ENCODE measurements around the gene ATE1.

ATE1 gene

GRCh38 chr10:121880895-121881294, 46.9 kb downstream of the ATE1 start:
- in situ Hi-C loops (cut with MboI; ENCODE audit: low sequenced_read_pairs) = loop anchor here (25.0 kb wide), 1 partner anchor 944 kb away; no protein-coding TSS in a partner anchor

- in situ Hi-C loops (cut with MboI; ENCODE audit: low sequenced_read_pairs) = loop anchor here (25.0 kb wide), 1 partner anchor 942 kb away; no protein-coding TSS in a partner anchor
Measured at GRCh38 chr10:121879476-121879875, 48.4 kb downstream of the ATE1 start.

GRCh38 chr10:121873236-121873635, 54.6 kb downstream of the ATE1 start:
- in situ Hi-C loops (cut with MboI; ENCODE audit: low sequenced_read_pairs) = no loop called here

- in situ Hi-C loops (cut with MboI; ENCODE audit: low sequenced_read_pairs) = no loop called here
Measured at GRCh38 chr10:121870413-121870812, 57.4 kb downstream of the ATE1 start.

GRCh38 chr10:121865554-121865953, 62.3 kb downstream of the ATE1 start:
- in situ Hi-C loops (cut with MboI; ENCODE audit: low sequenced_read_pairs) = no loop called here

GRCh38 chr10:121864653-121865052, 63.2 kb downstream of the ATE1 start:
- in situ Hi-C loops (cut with MboI; ENCODE audit: low sequenced_read_pairs) = no loop called here

GRCh38 chr10:121864168-121864567, 63.7 kb downstream of the ATE1 start:
- in situ Hi-C loops (cut with MboI; ENCODE audit: low sequenced_read_pairs) = no loop called here

- in situ Hi-C loops (cut with MboI; ENCODE audit: low sequenced_read_pairs) = no loop called here
Measured at GRCh38 chr10:121862649-121863048, 65.2 kb downstream of the ATE1 start.

- in situ Hi-C loops (cut with MboI; ENCODE audit: low sequenced_read_pairs) = no loop called here
Measured at GRCh38 chr10:121862042-121862441, 65.8 kb downstream of the ATE1 start.

GRCh38 chr10:121860810-121861209, 67.0 kb downstream of the ATE1 start:
- in situ Hi-C loops (cut with MboI; ENCODE audit: low sequenced_read_pairs) = no loop called here

- in situ Hi-C loops (cut with MboI; ENCODE audit: low sequenced_read_pairs) = no loop called here
Measured at GRCh38 chr10:121854809-121855445, 72.9 kb downstream of the ATE1 start.

GRCh38 chr10:121853950-121854349, 73.9 kb downstream of the ATE1 start:
- in situ Hi-C loops (cut with MboI; ENCODE audit: low sequenced_read_pairs) = no loop called here

- in situ Hi-C loops (cut with MboI; ENCODE audit: low sequenced_read_pairs) = no loop called here
Measured at GRCh38 chr10:121851786-121852185, 76.0 kb downstream of the ATE1 start.

GRCh38 chr10:121848082-121848481, 79.7 kb downstream of the ATE1 start:
- in situ Hi-C loops (cut with MboI; ENCODE audit: low sequenced_read_pairs) = no loop called here

- in situ Hi-C loops (cut with MboI; ENCODE audit: low sequenced_read_pairs) = no loop called here
Measured at GRCh38 chr10:121846555-121846954, 81.3 kb downstream of the ATE1 start.

GRCh38 chr10:121845044-121845784, 82.6 kb downstream of the ATE1 start:
- in situ Hi-C loops (cut with MboI; ENCODE audit: low sequenced_read_pairs) = no loop called here

- in situ Hi-C loops (cut with MboI; ENCODE audit: low sequenced_read_pairs) = no loop called here
Measured at GRCh38 chr10:121844537-121844936, 83.3 kb downstream of the ATE1 start.

- in situ Hi-C loops (cut with MboI; ENCODE audit: low sequenced_read_pairs) = no loop called here
Measured at GRCh38 chr10:121843379-121843778, 84.5 kb downstream of the ATE1 start.

- in situ Hi-C loops (cut with MboI; ENCODE audit: low sequenced_read_pairs) = no loop called here
Measured at GRCh38 chr10:121841862-121842261, 86.0 kb downstream of the ATE1 start.

- in situ Hi-C loops (cut with MboI; ENCODE audit: low sequenced_read_pairs) = no loop called here
Measured at GRCh38 chr10:121838931-121839330, 88.9 kb downstream of the ATE1 start.

GRCh38 chr10:121838149-121838548, 89.7 kb downstream of the ATE1 start:
- in situ Hi-C loops (cut with MboI; ENCODE audit: low sequenced_read_pairs) = no loop called here

GRCh38 chr10:121836171-121836570, 91.7 kb downstream of the ATE1 start:
- in situ Hi-C loops (cut with MboI; ENCODE audit: low sequenced_read_pairs) = no loop called here
